GM04503 (cell line): ENCODE data around the gene HCN4.
"Not testable (repeated sequence)": the region's sequence is repeated elsewhere in the genome, so short reads cannot be mapped to it uniquely, and the experiment has no call there.

Experiments used
- DNase-seq: peaks from one replicate; pipeline ENCODE4 v3.0.0-alpha.2; 2012; ENCODE audit warnings: low read depth

Gene HCN4

DNA sequence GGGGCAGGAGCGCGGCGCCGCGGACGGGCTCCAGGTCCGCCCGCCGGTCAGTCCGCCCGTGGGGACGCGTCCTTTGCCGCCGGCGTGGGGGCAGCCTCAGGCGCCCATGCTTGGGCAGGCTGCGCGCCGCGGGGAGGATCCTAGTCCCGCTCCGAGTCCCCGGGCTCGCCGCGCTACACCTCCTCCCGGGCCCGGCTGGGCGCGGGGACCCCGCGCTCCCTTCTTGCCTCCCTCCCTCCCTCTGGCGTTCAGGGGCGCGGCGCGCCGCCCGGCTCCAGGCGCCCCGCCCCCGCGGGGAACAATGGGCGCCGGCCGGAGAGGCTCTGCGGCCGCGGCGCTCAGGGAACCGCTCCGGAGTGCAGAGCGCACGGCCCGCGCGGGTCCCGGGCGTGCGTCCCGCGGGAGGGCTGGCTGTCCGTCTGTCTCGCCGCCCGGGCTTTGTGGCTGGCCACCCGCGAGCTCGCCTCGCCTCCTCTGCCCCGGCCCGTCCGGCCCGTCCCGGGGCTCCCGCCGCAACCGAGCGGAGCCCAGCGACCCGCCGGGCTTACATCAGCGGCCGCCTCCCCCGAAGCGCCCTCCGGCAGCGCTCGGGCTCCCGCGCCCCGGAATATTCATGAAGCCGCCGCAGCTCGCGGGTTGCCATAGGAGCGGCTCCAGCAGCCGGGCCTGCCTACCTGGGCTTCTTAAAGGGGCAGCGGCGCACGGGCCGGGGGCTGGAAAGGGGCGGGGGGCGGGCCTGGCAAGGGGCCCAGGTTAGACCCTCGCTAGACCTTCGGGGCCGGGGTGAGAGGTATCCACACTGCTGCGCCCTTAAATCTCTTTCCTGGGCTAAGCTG lies at the start of gene HCN4:
Gene HCN4 (minus strand): TSS at position 658 of the 836 bp plus-strand sequence. CDS start 688 bp downstream, outside the sequence.
- no peak for DNase-seq

DNA sequence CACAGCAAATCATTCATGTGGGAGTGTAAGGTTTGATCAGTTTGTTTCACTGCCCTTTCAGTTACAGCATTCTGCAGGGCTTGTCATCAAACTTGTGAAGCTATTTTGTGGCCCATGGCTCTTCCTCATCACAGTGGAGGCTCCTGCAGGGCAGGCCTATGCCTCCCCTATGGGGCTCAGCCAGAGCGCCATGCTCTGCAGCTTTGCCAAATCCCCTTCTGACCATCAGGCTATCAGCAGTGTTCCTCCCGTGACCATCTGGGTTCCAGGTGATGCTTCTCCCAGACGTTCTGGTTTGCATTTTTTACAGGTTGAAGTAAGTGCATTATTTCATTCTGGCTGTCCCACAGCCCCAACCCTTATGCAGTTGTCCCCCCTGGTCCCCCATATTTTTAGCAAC lies 46.1 kb upstream of the HCN4 start:
- no peak for DNase-seq

DNA sequence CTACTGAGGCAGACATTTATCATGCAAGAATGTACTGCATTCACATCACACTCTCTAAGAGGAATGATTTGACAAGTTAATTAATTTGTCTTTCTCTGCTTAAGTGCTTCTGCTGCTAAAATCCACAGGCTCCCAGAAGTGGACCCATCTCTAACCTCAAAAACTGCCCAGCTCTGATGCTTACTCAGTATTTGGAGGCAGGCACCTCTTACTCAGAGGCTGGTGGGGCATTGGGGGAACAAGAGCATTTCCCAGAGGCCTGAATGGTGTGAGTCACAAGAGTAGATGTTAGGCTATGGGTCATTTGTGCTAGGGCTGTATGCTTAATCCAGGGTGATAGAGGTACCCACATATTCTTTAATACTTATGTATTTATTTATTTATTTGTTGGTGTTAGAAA lies 34.4 kb upstream of the HCN4 start:
- DNase-seq = no peak

DNA sequence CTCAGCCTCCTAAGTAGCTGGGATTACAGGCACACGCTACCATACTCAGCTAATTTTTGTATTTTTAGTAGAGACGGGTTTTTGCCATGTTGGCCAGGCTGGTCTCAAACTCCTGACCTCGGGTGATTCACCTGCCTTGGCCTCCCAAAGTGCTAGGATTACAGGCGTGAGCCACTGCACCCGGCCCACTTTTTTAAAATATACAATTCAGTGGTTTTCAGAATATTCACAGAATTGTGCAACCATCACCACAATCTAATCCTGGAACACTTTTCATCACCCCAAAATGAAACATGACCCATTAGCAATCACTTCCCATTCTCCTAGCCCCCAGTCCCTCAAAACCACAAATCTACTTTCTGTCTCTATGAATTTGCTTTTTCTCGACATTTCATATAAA lies 31.5 kb upstream of the HCN4 start:
- not testable (repeated sequence) for DNase-seq

DNA sequence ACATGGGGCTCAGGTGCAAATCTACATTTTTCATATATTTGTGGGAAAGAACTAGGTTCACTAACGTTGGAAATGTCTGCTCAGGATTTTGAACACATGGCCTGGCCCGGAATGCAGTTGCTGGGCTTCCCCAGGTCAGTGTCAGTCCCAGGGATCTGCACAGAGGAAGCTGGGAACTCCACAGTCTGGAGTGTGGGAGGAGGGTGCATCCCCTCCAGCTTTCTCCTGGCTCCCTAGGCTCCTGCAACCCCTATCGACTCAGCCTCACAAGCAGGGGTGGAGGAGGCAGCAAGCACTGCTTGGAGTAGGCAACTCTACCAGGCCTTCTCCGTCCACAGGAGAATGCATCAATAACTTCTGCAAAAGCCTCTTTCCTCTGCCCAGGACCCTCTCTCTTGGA lies 30.1 kb upstream of the HCN4 start:
- no peak for DNase-seq

DNA sequence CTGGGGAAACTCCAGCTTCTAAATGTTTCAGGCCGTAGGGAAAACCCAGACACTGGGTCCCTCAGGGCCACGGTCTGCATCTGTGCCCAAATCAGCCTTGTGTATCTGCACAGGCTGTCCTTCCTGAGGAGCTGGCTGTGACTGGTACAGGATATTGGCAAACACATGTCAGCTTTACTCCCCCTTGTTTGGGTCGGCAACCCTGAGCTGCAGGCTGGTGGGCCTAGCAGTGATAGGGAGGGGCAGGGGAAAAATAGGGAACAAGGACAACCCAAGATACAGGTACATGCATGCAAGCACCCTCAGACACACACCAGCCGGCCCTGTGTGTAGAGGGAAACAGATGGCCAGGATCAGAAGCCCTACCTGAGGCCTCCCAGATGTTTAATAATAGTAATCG lies 28.7 kb upstream of the HCN4 start:
- no peak for DNase-seq

DNA sequence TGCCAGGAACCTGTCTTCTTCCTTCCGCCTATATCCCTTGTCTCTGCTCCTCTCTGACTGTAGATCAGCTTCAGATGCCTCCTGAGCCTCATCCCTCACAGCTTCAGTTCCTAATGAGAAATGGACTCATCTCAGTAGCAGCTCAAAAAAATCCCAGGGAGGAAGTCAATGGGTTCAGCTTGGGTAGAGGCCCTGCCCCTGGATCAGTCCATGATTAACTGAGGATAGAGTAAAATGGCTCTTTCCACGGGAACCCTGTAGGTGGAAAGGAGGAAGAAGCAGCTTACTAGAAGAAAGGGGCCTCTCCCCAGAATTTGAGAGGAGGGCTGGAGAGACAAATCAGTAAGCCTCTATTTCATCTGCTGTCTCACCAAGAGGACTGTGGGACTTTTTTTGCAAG lies 26.9 kb upstream of the HCN4 start:
- DNase-seq = no peak

DNA sequence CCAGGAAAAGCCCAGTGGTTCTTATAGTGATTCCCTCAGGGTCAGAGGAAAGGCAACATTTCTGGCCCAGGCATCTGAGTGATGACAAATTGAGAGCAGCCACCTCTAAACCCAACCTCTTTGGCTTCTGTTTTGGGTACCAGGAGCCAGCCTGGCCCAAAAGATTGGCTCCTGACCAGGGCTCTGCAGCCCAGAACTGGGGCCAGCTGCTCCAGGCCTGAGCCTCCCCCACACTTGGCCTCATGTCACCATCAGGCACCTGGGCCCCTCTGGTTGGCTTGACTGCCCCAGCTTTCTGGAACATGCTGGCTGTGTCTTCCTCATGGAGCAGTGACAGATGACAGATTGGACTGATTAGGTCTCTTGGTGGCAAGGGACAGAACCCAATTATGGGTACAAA lies 26.0 kb upstream of the HCN4 start:
- no peak for DNase-seq

DNA sequence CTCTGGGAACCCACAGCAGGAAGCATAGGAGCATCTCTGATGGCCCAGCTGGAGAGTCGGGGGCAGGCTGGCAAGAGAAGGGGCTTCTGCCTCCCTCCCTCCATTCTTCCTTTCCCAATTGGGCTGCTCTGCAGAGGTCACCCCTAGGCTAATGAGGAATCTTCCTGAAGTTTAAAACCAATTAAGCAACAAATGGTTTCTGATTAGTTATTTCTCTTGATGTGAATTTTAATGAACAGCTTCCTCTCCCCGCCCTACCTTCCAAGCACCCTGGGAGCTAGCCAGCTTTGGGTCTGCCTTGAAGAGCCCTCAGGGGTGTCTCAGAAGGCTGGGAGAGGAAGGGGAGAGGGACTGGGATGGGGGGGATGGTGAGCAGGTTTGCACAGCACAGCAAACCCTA lies 24.6 kb upstream of the HCN4 start:
- no peak for DNase-seq

DNA sequence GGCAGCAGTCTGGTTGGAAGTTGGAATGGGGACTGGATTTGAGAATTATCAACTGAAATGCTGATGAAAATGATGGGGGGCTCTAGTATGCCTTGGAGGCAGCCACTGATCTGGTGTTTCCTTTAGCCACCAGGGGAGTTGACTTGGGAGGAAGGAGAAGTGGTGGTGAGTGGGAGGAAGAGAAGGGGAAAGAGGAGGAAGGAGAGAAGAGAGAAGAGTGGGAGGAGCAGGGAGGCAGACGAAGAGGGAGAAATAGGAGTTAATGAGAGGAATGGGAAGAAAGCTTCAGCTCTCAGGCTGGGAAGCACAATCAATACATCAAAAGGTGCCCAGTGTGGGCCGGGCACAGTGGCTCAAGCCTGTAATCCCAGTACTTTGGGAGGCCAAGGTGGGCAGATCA lies 23.3 kb upstream of the HCN4 start:
- DNase-seq = no peak

DNA sequence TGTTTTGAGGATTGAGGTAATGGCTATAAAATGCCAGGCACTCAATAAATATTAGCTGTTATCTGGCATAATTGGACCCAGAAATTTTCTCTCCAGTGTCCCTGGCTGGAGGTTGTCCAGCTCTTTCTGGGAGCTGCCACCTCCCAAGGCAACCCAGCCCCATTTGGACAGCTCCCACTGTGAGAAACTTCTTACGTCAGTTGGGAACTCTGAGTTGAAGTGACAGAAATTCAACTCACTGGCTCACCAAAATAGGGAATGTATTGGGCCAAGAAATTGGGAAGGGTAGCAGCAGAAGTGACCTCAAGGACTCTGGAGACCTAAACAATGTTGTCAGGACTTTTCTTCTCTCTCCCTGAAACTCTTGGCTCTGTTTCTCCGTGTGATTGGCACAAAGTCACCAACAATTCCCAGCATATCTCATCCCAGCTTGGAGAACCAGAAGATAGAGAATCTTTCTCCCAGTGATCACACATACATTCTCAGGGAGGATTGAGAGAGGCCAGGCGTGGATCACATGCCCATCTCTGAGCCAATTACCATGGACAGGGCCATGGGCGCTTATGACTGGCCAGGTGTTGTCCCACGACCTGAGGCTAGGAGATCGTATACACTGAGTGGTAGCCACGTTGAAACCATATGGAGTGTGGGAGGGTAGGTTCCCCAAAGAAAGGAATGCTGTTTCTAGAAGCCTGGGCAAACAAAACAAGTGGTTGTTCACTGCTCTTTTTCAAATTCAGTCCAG lies 22.5 kb upstream of the HCN4 start:
- no peak for DNase-seq

DNA sequence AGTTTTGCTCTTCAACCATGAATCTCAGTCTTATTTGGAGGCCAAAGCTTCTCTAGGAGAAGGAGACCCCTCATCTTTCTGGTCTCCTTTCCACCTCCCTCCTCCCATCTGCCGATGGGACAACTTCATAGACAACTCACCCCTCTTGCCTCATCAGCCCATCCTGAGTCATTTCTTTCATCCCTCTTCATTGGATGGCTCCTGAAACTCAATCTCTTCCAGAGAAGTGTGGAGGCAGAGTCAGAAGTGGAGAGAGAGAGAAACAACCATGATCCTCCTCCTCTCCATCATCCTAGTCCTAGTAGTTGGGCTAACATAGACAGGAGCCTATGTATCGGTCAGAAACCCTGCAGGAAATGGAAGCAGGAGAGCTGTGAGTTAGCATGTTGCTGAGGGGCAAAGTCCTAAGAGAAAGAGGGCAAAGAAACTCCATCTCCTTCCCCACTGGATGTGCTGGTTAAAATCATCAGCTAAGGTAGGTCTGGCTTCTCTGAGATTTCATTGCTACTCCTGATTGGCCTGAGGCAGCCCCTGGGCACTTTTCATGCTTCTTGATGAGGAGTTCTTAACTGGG lies 21.3 kb upstream of the HCN4 start:
- no peak for DNase-seq

DNA sequence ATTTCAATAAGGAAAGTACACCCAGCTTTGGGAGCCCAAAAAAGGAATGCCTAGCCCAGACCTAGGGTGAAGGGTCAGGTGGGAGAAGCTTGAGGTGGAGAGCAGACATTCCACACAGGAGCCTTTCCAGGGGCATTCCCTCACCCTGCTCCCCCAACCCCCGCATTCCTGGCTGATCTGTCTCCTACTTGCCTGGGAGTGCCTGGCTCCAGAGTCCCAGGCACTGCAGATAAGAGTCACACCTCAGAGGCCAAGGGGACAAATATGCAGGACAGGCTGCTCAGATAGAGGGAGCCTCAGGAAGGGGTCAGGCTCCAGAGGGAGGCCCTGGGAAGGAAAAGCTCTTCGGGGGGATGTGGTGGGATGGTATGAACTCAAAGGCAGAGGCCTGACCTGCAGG lies 20.8 kb upstream of the HCN4 start:
- no peak for DNase-seq

DNA sequence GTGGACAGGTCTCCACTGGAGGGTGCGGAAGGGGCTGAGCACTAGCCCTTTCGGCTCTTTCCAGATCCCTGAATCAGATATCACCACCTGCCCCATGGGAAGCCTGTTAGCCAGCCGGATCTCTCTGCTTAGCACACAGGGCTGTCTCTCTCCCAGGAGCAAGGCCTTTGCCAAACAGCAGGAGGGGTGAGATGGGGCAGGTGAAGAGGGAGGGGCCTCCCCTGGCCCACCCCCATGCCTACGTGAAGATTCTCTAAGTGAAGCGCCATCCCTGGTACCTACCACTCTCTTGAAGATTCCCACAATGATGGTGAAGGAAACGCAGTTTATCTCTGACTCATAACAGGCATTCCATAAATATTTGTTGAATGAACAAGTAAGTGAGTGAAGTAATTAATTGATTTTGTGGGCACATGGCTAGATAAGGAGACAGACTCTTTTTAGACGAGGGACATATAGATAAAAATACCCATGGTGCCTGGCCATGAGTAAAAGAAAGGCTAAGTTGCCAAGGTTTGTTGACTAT lies 19.6 kb upstream of the HCN4 start:
- DNase-seq = peak; percentile 20

DNA sequence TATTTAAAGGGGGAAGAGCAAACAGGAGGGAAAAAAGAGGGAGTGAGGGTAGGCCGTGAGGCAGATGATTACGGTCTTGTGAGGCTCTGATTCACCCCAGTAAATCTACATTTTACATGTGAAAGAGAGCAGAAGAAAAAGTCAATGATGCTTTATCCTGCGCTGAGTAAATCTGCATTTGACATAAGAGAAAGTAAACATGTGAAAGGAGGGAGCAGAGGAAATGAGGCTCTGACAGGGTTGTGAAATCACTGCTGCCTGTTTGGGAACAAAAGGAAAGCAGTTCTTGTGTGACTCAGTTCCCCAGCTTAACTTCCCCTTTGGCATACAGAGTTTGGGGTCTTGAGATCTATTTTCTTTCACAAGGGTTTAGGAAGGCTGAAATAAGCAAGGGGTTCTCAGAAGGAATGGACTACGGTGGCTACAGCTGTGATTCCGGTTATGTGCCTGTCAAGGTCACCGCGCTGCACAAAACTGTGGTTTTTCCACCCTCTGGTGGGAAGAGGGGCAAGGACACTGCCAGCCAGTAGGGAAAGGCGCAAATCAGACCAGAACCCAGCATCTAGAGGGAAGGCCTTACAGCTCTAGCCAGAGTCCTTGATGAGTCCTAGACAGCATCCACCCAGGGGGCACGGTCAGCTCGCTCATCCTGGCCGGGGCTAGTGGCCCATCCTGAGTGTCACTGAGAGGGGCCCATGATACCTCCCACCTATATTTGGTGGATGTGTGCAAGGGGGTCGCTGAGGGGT lies 18.9 kb upstream of the HCN4 start:
- peak; percentile 5 for DNase-seq

DNA sequence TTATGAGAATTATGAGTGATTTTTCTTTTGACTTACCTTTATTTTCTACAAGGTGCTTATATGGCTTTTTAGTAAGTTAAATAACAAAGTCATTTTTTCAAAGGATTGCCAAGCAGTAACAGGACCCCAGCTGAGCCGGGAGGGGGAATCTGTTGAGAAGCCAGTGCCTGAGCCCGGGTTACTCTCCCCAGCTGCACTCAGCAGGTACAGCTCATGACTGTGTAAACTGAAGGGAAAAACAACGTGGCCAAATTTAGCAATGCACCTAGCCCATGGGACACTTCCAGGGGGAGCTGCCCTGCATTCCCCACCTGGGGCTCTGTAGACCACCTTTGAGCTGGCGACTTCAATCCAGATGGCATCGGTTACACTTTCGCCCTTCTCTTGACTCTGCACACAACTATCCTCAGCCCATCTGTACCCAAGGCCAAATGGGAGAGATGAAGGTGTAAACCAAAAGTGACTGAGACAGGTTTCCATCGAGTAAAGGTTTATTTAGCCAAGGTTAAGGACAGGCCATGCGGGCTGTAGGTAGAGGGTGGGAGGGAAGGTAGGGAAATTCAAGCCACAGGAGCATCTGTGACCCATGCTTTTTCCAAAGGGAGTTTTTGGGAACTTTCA lies 18.2 kb upstream of the HCN4 start:
- no peak for DNase-seq

DNA sequence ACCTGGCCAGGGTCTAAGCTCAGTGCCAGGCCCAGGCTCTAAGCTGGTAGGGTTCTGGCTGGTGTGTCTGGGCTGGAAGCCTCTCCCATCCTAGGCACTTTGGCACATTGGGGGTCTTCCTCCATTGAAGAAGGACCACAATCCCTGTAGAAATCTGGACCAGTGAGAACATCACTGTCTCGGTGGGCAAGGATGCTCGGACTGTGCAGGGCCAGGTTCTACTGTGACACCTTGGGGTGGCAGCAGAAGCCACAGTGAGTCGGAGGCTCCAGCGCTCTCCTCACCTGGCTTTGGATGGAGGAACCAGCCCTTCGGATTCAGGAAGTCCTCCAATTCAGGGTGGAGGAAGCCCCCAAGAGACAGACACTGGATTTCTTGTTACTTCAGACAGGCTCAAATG lies 17.5 kb upstream of the HCN4 start:
- DNase-seq = no peak

DNA sequence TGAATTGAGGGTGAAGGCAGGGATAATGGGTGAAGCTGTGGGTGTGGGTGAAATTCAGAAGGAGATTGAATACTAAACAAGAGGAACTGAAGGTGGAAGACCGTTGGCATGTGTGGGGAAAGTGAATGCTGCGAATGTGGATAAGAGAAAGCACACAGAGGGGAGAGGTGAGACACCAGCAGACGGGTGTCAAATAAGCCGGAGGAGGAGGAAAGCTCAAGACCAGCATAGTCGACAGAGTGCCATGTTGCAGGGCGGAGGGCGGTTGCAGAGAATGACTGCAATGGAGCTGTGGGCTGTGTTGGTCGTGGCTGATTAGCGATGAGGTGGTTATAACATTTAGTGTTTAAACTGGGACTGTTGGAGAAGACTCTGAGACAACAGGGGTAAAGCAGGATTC lies 16.4 kb upstream of the HCN4 start:
- DNase-seq = no peak

DNA sequence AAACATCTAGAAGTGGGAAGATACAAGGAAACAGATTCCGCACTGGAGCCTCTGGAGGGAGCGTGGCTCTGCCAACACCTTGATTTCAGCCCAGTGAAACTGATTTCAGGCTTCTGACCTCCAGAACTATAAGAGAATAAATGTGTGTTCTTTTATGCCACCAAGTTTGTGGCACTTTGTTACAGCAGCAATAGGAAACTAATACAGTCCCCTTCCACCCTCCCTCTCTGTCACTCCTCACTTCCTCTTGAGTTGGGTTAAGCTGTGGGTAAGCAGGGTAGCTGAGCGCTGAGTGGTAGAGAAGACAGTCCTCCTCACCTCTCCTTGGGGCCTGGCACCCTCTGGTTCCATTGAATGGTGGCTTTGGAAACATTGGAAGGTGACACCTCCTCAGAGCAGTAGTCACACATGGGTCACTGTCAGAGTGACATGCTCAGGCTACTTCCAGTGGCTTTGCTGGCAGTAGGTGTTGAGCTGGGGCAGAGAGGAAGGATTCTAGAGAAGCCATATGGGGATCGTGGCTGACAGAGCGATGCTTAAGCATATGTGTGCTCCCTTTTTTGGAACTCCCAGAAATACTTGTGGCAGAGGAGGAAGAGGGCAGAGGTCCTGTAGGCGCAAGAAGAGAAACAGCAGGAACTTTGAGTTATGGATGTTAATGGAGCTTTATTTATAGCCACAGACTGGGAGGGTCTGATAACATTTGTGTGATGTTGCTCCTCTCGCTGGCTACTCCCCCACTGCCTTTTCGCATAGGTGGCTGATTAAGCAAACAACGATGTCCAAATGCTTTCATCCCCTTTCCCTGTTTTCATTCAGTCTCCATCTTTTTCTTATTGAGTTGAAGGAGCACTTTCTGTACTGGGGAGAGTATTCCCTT lies 14.8 kb upstream of the HCN4 start:
- DNase-seq = no peak

DNA sequence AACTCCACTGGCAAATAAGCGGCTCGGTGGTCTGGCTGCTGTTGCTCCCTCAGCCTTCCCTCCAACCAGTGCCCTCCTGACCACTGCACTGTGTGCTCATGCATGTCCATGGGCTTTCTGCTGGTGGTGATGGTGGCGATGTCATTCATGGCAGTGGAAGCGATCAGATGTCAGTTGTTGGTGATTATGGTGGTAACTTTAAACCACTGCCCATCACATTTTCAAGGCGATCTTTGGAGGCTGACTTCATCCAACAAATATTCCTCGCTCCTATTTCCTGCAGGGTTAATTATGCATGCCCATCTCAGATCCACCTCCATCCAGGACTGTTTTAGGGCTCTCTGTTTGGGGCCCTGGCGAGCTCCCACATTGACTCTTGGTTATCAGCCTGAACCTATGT lies 13.4 kb upstream of the HCN4 start:
- DNase-seq = no peak

DNA sequence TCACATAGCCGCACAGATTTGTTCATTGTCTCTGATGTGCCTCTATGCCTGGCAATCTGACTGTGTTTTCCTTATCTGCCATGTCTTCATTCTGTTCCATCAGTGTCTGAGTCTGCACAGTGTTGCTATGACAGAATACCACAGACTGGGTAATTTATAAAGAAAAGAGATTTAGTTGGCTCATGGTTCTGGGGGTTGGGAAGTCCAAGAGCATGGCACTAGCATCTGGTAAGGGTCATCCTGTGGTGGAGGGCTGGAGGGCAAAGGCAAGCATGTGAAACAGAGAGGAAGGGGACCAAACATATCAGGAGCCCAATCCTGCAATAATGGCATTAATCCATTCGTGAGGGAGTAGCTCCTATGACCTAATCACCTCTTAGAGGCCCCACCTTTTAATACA lies 11.9 kb upstream of the HCN4 start:
- DNase-seq = no peak
